ENCODE data around the gene PTPN3.

PTPN3 gene

GRCh38 chr9:109475526-109475925 lies 22.6 kb downstream of the PTPN3 start:
- DNase-seq = no peak

GRCh38 chr9:109474944-109475343 lies 23.2 kb downstream of the PTPN3 start:
- DNase-seq = no peak

GRCh38 chr9:109474170-109474569 lies 23.9 kb downstream of the PTPN3 start:
- no peak for DNase-seq

DNA sequence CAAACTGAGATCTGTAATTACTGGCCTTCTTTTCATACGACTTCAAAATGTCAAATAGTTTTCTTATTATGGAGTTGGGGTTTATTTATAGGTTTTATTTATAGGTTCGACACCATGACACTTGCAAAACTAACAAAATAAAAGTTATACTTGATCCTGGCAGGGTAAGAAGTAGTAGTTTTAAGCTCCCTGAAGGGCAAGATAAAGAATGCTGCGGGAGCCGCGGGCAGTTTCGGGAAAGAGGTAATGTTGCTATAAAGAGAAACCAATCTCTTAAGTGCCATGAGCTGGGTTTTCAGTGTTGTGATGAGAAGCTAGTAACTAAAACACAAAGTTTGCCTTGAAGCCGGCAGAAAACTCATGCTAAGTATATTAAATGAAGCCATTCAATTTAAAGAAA lies 24.8 kb downstream of the PTPN3 start:
- DNase-seq = no peak

GRCh38 chr9:109471475-109472393 lies 26.4 kb downstream of the PTPN3 start:
- DNase-seq = no peak

GRCh38 chr9:109469646-109470358 lies 28.3 kb downstream of the PTPN3 start:
- peak; percentile 72 for DNase-seq

DNA sequence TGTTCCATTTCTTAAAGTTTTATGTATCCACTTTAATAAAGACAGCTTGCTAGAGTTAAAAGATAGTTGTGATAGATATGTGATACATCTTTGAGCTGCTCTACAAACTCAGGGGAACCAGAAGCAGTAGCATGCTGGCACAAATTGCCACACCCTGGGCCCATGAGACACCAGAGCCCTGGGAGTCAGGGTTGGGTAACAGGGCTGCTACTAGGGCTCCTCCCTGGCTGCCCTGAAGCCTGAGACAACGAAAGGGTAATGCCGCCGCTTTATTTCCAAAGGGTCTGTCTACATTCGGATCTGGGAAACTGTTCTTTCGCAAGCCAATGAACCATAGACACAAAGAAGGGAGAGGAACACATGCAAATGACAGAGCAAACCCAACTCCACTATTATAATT lies 29.2 kb downstream of the PTPN3 start:
- no peak for DNase-seq

DNA sequence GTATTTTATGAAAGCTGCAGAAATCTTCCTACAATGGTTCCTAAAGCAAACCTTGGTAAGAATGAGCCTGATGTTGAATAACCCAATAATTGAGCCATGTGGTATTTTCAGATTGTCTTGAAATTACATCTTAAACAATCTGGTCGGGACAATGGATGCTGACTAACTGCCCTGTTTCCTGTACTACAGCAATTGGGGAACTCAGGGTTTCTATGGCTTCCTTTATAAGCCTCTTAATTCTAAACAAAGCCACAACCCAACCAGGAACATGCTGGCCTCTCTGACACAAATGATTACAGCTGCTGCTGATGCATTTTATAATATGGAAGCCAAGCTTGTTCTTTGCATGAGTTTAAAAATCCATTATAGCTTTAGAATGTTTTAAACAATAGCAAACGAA lies 30.2 kb downstream of the PTPN3 start:
- no peak for DNase-seq

GRCh38 chr9:109466623-109467590 lies 31.2 kb downstream of the PTPN3 start:
- DNase-seq = no peak

DNA sequence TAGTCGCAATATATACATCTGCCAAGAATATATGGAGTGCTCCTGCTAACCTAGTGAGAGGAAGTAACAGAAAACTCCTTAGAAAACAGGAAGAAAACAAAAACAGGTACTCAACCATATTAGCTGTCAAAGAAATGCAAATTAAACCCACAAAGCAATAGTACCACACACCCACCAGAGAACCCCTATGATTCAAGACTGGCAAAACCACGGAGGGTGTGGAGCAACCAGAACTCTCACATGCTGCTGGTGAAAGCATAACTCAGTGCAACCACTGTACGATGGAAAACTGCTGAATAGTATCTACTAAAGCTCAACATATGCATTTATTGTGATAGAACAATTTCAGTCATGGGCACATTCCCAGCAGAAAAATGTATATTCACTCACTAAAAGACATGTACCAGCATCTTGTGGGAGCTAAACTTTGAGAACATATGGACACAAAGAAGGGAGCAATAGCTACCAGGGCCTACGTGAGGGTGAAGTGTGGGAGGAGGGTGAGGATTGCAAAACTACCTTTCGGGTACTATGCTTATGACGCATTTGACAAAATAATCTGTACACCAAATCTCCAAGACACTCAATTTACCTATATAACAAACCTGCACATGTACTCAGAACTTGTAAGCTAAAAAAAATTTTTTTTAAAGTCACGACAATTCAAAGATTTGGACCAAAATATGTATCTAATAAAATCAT lies 34.0 kb downstream of the PTPN3 start:
- DNase-seq = no peak

DNA sequence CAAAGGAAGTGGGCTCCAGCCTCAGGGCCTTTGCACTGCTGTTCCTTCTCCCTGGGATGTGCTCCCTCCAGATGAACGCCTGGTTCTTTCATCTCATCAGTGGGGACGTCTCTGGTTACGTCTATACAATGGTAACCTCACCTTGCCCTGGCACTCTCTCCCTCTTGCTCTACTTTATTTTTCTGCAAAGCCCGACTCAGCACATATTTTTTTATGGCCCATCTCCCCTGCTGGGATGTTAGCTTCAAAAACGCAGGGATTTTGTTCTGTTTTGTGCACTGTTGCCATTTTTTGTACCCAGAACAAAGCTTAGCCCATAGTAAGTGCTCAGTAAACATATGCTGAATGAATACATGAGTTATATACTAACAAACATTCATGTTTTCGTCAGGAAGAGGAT lies 37.5 kb downstream of the PTPN3 start:
- no peak for DNase-seq

DNA sequence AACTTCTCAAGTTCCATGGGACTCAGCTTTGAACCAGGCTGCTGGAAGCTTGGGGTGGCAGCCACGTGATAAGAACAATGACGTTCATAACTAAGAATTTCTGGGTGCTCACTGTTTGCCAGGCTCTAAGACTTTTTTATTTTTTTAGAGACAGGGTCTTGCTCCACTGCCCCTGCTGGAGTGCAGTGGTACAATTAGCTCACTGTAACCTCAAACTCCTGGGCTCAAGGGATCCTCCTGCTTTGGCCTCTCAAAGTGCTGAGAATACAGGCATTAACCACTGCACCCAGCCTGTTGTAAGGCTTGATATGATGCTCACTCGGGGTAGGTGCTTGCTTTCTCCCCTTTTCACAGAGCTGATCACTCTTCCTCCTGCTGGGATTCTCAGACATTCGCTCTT lies 38.7 kb downstream of the PTPN3 start:
- DNase-seq = no peak

GRCh38 chr9:109458453-109459211 lies 39.5 kb downstream of the PTPN3 start:
- no peak for DNase-seq

DNA sequence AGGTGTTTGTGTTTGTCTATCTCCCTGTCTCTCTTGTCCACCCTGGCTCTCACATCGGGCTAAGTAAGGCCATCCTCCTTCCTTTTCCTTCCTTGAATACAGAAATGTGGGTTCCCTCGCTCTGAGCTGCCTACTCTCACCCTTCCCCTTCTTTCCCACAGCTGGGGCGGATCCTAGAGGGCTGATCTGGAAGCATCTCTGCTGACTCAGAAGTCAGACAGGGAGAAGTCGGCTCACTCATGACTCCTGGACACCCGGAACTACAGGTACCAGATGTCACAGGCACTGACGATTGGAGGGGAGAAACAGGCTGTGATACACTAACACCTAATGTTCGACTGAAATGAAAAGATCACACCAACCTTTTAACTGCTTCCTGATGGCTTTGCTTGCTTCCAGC lies 41.3 kb downstream of the PTPN3 start:
- peak; percentile 11 for DNase-seq

- DNase-seq = no peak
Measured at GRCh38 chr9:109455861-109456260, 42.2 kb downstream of the PTPN3 start.

DNA sequence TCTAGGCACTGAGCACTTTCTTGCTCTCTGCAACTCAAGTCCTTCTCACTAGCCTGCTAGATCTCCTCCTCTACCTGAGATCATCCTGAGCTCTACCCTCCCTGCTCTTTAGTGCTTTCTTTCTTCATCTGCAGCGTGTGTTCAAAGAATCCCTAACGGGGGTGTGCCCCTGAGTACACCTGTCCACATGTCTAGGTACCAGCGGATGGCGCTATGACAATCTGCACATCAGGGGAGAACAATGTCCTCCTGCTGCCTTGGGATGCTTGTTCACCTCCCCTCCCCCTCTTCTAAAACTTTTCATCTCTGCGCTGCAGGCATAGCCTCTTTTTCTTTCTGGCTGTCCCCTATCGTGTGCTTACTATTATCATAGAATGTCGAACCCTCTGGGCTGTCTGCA lies 42.7 kb downstream of the PTPN3 start:
- DNase-seq = no peak

DNA sequence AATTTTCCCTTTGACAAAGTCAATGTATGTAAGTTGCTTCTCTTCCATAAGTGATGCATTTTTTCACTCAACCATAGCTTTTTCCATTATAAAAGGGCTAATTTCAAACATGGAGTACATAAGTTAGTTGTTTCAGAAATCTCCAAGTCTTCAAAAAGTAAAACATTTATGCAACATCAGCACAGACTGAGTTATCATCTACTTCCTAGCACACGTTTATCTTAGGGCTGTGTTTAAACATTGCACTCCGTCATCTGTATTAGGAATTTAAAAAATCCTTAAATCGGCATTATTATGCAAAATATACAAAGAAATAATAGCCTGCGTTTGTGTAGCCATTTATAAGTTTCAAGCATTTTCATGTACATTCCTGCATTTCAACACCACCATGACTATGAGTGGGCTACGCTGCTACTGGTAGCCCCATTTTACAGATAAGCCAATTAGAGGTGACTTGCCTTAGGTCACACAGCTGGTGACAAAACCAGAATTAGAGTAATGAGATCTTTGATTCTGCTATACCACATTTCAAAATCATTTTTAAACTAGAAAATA lies 43.4 kb downstream of the PTPN3 start:
- DNase-seq = no peak

DNA sequence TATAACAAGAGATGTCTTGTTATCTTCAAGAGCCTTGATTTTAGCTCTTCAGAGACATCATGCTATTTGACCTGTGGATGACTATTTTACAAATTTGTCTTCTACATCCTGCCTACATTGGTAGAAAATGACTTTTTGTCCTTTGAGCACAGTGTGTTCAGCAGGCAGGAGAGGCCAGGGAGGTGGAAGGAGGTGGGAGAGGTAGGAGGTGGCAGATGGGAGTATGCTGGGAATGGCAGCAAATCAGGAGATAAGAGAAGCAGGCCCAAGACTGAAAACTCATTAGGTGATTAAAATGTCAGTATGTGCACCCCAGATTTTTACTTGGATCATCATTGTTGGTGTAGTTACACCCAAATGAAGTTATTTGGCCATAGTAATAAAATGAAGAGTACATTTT lies 44.1 kb downstream of the PTPN3 start:
- DNase-seq = no peak

- DNase-seq = peak; percentile 43
Measured at GRCh38 chr9:109453210-109453842, 44.8 kb downstream of the PTPN3 start.

GRCh38 chr9:109452761-109453160 lies 45.3 kb downstream of the PTPN3 start:
- DNase-seq = peak; percentile 41
